Embryonic facial prominence (tissue), 1 donor: ENCODE measurements around the gene MED13L.

ENCODE experiments used
- DNase-seq: peaks from one replicate; pipeline ENCODE4 v3.0.0-alpha.2; 2016; ENCODE audit errors: extremely low spot score

MED13L gene

DNA sequence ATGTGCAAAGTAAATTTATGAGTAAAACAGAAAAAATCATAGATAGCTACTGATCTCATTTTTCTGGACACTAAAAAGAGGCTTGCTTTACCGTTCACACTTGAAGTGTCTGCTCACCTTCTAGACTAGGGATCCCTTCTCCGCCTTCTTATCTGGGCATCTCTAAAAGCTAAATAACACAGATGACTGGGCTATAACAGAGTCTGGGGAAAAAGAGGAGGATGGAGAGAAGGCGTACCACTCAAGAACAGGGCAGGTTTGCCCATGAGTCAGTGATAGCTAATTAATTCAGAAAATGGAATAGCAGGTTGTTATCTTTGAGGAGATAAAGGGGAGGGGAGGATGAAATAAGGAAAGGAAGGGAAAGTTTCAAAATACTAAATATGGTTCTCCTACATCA, 185.3 kb downstream of the MED13L start:
- no peak for DNase-seq

DNA sequence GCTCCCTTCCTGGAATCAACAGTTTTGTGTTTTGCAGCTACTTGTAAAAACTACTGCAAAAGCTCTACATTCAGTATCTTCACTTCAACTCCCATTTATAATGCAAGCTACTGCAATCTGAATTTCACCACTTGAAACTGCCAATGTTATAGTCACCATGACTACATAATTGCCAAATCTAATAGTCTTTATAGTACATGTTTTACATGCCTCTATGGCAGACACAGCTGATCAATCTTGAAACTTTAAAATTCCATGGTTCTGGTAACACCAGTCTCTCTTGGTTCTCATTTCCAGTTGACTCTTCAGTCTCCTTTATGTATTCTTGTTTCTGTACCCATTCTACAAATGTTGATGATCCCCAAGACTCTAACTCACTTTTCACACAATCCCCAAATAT, 185.9 kb downstream of the MED13L start:
- DNase-seq = no peak

DNA sequence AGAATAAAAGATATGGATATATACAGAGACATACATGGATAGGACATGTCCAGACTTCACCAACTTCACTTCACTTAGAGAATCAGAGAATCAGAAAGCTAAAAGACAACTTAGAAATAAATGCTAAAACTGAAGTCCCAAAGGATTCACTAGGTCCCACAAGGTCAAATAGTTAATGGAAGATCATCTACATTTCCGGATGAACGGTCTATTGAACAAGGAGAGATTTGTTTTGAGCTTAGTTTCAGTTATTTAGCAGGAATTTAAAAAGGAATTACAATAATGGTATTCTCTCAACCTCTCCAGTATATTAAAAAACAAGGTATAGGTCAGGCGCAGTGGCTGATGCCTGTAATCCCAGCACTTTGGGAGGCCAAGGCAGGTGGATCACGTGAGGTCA, 187.0 kb downstream of the MED13L start:
- DNase-seq = no peak

DNA sequence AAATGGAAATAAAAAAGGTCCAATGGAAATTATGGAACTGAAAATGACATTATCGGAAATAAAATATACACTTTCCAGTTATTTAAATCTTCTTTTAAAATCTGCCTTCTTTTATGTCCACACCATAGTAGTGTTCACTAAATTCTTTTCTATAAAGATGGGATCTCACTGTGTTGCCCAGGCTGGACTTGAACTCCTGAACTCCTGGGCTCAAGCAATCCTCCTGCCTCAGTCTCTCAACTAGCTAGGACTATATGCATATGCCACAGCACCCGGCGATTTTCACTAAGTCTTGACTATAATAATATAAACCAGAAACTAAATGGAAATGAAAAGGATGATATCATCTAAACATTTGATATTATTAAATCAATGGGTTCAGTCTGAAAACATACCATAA, 188.4 kb downstream of the MED13L start:
- DNase-seq = no peak

DNA sequence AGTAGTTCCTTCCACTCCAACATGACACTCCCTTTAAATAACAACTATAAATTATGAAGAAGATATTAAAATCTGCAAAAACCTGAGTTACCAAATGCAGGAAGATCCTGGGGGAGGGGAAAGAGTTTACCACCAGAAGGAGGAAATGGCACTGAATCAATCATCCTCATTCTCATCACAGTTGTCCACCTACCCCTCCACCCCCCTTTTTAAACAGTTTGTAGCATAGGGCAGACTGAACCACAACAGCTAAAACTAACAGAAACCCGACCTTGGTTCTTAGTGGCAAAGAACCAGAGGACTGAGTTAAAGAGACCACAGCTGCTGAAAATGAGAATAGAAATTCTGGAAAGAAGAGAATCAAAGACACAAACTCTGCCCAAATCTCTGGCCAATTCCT, 189.5 kb downstream of the MED13L start:
- no peak for DNase-seq

DNA sequence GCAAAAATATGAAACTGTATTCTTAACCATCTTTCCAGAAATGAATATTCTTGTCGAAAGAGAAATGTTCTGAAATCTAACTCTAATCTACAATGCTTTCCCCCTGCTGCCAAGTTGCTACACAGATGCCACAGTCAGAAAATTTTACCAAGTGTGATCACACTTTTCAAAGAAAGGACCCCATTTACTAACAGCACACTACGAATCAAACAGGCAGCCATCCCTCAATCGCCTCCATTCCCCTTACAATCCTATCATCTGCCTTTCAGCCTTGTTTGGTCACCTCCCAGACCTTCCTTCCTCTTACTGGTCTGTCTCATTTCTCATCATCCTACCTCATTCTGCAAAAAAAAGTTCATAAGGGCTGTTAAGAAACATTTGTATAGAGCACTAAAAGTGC, 190.1 kb downstream of the MED13L start:
- no peak for DNase-seq

DNA sequence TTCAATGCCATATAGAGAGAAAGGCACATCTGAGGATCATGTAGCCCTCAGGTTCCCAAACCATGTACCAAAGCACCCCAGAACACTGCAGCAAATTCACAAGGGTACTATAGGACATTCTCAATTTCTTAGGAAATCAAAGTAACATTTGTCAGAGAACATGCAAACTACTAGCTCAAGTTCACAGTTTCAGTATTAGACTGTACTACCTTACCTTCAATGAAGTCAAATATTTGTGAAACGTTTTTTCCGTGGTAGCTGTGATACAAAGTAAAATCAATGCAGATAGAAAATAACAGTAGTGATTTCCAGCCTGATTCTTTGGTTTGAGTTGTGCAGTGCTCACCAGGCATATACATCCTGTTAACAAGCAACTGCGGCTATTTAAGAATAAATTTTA, 197.1 kb downstream of the MED13L start:
- DNase-seq = no peak

DNA sequence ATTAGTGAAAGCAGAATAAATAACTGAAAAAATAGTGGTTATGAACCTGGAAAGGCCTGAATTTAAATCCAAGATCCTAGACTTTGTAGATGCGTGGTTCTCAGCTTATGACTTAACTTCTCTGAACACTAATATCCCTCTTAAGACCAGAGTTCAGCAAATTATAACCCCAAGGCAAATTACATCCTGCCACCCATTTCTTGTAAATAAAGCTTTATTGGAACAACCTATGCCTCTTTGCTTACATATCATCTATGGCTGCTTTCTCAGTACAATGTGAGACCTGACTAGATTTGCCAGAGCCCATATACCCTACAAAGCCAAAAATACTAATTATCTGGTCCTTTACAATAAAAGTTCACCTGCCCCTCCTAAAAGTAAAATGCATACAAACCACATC, 199.1 kb downstream of the MED13L start:
- no peak for DNase-seq

DNA sequence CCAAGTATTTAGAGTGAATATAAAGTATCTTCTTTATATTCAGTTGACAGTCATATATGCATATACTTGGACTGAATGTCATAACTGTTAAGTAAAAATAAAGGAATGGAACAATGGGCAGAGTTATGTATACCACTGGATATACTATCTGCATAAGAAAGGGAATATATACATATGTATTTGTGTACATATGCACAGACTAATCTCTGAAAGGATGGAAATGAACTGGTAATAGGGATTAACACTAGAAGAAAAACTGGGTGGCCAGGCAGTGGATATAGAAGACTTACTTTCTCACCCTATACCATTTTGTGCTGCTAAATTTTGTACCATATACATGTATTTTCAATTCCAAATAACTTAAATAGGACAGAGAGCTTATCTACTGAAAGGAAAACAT, 200.1 kb downstream of the MED13L start:
- no peak for DNase-seq

DNA sequence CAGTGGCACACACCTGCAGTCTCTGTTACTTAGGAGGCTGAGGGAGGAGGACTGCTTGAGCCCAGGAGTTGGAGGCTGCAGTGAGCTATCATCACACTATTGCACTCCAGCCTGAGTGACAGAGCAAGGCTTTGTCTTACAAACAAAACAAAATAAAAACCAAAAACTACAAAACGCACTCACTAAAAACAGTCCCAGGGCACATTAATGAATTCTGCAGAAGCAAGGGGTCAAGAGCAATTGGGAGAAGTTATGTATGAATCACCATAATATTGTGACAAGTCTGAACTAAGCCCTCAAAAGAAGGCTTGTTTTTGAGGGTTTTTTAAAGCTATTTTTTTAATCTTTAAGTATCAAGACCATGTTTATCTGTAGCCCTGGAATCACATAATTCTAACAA, 201.1 kb downstream of the MED13L start:
- DNase-seq = no peak

DNA sequence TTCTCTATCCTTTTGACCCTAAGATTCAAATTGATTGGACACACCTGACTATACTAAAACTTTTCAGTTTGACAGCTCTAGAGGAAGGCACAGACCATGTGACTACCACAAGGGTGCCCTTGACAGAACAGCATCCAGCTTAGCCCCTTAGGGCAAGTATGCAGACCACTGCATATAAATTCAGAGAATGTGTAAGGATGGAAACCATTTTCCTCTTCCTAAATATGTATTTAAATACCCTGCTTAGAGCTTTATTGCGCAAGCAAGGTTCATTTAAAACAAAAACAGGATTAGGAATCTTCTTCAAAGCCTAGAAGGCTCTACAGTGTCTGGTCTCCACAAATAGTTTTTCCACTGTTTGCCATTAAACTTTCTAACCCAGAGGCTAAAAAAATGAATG, 202.8 kb downstream of the MED13L start:
- no peak for DNase-seq

DNA sequence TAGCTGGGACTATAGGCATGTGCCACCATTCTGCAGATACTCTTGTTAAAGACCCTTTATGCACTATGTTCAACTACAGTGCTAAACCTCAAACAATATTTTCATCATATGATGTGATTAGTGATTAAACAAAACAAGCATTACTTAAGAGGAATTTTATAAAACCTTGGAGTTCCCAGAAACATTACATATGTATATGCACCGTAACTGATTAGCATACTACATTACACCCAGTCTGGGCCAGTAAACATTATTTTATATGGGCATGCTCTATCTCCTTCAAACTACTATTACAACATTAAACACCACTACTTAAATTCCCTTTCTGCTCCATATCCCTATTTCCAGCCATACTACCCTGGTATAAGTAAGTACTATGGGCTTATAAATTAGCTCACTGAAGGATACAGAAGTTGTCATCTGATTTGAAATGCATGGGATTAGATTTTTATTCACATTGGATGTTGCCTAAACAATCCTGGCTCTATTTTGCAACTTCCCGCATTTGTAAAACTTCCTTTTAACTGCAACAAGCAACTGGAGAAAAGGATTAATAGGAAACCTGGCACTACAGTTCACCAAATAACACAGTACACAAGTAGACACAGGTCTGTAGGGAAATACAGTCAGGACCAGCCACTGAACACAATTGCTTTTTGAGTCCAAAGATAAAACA, 205.8 kb downstream of the MED13L start:
- DNase-seq = no peak

DNA sequence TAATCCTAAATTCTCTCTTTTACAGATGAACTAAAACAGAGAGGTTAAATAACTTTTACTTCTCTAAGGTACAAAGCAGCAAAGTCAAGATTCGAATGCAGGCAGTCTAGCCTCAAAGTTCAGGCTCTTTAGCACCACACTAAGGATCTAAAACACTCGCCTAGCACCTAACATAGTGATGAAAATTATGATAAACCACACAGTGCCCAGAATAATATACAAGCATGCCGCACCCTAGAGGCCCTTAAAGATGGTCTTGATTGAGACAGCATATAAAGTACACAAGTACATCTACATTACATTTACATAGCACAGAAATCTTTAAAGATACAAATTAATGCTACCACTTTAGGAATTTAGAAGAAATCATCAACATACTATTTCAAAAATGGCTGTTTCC, 207.0 kb downstream of the MED13L start:
- no peak for DNase-seq

DNA sequence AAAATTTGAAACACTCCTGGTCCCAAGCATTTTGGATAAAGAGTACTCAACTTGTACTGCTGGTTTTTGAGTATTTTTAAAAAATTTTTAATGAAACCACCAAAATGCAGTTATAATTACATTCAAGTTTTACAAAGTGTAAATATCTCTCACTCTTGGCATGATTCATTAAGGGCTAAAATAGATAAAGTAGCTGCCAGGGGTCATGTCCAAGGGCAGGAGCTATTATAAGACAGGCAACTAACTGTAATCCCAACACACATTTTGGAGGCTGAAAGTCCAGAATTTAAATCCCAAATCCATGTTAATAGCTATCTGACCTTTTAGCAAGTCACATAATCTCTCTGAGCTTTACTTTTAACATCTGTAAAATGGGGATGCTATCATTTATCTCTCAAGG, 207.6 kb downstream of the MED13L start:
- DNase-seq = no peak

DNA sequence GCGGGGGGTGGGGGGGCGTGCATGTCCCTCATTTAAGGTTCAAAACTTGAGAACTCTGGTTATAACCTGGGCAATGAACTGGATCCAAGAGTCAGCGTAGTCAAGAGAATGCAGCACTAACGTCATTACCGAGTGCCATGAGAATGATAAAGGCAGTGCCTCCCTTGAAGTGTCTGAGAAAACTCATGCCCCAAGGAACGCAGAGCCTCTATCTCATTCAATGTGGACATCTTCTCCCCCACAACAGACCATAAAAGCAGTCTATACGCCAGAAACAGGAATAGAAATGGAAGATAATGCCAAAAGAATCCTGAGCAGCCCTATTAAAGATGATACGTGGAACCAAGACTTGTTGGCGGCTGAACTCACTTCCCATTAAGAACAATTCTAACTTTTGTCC, 208.6 kb downstream of the MED13L start:
- DNase-seq = no peak

DNA sequence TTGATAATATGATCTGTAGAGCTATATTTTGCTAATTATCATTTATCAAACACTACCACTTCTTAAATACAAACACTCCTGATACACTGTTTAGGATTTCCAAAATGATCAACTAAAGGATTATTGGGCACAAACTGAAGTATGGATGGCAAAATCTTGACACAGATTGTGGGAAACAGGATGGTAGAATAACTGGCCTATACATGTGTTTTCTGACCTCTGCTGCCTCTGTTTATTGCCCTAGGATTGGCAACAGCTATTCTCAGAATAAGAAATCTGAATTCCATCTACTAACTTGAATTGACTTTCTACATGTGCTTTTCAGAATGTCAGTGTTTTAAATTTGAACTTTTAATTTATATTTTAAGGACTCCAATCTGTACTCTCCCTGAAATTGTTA, 209.1 kb downstream of the MED13L start:
- no peak for DNase-seq

DNA sequence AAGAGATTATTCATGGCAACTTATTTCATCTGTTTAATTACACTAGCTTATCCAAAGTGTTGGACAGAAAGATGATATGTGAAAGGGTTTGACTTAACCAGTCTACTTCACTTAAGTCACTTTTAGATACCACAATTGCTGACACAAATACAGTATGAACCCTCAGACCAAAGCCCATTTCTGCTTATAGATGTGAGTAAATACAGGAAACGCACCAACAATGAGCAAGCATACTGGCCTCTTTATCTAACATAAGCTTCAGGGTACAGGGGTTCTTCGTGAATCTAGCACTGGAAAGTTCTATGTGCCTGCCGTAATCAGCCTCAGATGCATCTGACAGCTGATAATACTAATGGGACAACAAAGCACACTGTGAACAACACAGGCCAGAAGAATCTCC, 209.6 kb downstream of the MED13L start:
- DNase-seq = no peak

DNA sequence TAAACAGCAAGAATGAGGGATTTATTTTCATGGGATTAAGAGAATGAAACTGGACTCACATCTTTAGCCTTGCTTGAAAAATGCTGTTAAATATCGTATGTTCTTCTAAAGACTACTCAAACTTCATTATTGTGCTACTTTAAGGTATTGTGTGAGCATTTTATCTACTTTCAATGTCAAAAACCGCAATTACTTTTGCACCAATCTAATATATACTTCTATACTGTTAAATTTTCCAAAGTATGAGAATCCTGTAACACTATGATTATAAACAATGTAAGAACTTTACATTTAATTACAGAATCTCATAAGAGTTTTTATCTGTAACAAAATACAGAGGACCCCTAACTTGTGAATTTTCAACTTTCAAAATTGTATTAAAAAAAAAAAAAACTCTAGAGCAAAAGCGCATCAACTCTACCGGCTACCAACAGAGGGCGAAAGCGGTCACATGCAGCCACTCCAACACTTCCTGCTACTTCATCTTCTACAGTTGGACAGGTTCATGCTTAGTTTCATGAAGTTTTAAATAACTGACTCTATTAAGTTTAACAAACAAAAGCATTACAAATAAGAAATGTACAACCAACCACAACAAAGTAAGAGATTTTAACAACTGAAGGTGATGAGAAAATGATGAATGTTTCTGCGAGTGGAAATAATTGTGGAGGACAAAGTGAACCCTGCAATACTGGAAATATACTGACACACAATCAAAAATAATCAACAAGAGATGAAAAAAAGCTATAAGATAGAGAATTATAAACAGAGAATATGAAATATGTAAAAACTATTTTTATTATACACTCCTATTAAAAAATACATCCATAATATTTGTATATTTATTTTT, 210.9 kb downstream of the MED13L start:
- no peak for DNase-seq

DNA sequence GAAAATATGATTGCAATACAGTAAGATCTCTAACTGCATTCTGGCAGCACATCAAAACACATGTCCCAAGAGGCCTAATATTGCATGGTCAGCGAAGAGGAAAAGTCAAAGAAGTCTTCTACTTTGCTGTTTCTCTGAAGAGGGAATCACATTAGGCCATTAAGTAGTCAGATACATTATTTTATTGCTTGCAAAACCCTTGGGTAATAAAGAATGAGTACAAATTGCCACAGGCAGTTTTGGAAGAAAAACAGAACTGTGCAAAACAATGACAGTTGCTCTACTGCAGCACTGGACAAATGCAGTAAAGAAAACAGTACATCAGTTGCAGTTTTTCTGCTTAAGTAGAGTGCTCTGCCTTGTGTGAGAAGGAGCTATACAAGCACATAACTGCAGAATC, 211.9 kb downstream of the MED13L start:
- DNase-seq = no peak

DNA sequence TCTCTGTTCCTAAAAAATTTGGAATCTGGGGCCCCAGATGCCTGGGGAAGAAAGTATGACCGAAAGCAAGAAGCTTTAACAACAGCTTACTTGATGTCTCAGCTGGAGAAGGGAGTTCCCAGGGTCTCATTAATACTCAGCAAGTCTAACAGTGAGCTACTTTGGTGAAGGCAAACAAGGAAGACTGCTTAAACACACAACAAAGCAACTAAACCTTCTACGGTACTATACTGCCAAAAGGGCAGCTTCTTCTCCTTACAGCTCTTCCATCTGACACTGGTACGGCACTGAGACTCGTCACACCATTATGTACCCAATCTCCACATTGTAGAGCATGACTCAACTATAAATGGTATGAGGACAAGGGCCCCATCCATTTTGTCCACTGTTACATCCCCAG, 213.0 kb downstream of the MED13L start:
- DNase-seq = no peak

DNA sequence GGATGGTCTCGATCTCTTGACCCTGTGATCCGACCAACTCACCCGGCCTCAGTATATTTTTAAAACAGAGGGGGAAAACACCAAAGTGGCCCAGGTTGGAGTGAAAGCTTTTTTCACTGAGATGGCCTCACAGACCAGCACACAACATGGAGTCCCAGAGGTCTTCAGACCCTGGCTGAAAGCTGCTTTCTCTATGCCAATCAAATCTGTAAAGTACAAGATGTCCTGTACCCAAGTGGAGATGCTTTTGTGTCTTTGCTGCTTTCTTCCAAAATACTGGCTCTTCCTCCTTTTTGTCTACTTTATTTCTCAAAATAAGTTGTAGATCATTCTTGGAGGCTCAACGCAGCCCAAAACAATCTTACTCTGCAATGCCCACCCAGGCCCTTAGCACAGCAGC, 214.8 kb downstream of the MED13L start:
- DNase-seq = no peak

DNA sequence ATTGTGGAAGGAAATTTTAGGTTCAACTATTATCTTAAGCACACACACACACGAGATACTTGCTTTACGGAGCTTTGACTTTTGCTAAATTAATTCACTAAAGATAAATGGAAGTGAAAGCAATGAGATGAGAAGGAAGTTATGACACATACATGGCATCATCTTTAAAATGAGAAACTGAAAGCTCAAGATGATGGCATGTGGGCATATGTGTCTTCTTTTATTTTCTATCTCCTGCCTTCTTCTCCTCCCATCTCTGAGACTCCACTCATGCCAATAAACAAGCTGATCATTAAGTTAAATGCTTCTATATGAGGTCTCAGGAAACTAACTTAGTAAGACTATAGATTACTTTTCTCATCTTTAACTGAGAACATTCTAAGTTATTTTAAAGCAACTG, 216.7 kb downstream of the MED13L start:
- no peak for DNase-seq

DNA sequence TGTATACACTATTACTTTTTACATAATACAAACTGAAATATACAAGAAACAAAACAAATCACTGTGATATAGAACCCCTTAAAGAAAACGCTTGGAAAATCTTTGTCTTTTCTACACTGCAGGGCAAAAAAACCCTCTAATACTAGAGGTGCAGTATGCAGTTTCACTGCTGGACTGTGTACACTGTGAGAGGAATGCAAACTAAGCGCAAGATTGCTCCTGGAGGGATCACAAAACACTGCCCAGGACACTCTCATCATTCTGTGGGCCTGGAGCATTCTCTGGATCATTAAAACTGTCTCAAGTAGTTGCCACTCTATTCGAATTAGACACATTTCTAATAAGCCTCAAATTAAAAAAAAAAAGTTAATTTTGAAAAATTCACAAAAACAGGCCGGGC, 217.6 kb downstream of the MED13L start:
- DNase-seq = no peak

DNA sequence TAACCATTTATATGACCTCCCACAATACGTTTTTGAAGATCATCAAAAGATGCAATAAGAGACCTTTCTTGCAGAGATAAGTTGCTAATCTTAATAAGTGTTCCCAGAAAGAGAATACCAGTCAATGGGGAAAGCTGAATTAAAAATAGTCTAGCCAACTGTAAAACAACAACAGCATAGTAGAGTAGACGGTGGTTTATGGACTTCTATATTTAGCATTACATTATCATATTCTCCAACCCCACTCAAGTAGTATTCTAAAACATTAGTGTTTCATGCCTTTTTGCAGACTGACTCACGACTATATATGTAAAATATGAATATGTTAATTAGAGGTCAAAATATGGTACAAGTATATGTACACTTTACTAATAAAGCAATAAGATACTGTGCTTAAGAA, 218.9 kb downstream of the MED13L start:
- DNase-seq = no peak
